CD4-positive, alpha-beta T cell treated with Interleukin-6 at 100 ng/mL for 8 hours (primary cell): ENCODE data around the gene AJAP1.

Experiments
- DNase-seq: peaks from one replicate; pipeline ENCODE4 v3.0.0-alpha.2; 2020; ENCODE audit warnings: mixed read lengths, low spot score

Gene AJAP1

DNA sequence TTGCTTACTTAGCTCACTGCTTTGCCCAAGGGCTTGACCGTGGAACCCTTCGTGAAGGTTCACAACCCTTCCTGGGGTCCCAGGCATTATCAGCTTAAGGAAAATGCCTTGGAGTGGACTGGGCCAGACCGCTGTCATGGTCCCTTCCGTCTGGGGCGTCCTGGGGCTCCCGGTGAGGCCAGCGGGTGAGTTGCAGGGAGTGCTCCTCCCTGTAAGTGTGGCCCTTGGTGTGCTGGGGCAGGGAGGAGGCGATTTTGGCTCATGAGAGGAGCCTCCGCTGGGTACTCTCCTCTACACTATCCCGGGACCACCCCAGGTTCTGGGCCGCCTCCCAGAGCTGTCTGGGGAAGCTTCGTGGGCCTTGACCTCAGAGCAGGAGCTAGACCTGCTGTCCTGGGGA, 48.1 kb downstream of the AJAP1 start:
- DNase-seq: no peak

GRCh38 chr1:4702932-4703331, 48.5 kb downstream of the AJAP1 start:
- no peak for DNase-seq

DNA sequence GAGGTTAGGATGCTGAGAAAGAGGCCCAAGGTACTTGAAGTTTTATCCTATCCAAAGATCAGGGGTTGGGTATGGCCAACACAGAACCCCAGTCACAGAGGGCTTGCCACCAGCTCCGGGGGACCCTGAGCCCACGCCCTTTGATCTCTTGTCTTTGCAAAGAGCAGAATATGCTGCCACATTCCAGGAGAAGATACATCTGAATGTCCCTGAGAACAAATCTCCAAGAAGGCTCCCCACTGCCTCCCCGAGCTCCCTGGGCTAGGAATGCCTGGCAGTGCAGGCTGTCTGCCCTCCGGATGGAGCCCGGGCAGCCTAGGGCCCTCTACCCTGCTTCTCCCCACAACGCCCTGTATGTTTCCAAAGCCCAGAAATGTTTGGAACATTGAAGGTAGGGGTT, 49.2 kb downstream of the AJAP1 start:
- DNase-seq: no peak

DNA sequence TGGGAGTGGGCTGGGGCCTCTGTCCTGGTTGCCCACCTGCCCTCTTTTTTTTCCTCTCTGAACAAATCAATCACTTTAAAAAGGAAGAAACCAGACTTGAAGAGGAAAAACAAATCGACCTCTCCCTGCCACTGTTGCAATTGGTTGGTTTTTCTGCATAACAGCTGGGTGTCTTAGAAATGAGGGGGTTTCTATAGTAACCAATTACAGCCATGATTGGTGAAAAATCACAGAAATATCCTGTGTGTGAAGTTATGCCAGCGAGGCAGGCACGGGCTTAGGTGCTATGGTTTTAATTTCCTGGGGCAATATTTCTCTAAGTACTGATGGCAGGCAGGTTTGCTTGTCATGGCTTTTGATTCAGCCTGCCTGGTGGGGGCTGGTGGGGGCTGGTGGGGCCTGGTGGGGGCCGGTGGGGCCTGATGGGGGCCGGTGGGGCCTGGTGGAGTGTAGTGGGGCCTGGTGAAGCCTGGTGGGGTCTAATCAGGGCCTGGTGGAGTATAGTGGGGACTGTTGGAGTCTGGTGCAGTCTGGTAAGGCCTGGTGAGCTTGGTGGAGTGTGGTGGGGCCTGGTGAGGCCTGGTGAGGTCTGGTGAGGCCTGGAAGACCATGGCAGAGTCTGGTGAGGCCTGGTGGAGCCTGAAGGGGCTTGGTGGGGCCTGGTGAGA, 54.6 kb downstream of the AJAP1 start:
- no peak for DNase-seq

DNA sequence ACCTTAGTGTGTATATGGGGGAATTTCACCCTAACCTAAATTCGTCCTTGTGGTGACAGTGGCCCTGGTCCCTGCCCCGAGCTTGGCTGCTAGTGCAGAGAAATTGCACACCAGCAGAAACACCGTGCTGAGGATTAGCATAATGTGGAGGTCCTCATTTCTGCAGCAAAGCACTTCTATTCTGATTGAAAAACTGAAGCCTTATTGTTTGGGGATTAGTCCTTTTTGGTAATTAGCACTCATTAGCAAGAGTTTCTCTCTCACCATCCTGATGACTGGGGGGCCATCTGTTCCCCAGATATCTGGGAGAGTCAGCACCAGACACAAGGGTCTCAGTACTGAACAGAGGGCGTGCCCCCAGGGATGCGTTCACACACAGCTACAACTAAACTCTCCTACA, 55.2 kb downstream of the AJAP1 start:
- no peak for DNase-seq

DNA sequence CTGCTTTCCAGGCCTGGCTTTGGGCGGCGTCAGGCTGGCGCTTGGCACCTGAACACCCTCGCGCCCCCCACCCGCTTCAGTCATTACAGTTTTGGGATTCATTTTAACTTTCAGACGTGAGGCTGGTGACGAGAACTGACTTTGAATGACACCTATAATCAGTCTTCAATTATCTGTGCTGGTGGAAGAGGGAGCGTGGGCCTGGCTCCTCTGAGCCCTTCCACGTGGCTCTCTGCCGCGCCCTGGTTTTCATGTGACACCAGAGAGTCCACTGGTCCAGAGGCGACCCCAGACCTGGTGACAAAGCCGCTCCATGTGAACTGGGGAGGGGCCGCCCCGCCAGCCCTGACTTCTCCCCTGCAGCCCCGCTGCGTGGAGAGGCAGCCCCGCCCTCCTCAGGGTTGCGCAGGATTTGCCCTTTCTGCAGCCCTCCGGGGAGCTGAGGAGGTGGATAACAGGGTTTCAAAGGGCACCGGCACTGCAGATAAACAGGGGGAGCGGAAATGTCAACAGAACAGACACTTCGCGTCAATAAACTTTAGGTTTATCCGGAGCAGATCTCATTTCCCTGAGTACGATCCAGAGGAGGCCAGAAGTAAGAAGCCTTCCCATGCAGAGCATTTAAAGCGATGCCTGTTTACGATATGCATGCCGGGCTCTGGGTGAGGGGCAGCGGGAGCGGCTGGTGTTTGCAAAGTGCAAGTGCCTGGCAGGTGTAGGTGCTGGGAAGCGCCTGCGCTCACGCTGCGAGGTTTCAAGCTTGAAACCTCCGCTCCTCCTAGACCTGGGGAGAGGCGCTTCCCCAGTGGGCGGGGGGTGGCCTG, 56.4 kb downstream of the AJAP1 start:
- DNase-seq: no peak

DNA sequence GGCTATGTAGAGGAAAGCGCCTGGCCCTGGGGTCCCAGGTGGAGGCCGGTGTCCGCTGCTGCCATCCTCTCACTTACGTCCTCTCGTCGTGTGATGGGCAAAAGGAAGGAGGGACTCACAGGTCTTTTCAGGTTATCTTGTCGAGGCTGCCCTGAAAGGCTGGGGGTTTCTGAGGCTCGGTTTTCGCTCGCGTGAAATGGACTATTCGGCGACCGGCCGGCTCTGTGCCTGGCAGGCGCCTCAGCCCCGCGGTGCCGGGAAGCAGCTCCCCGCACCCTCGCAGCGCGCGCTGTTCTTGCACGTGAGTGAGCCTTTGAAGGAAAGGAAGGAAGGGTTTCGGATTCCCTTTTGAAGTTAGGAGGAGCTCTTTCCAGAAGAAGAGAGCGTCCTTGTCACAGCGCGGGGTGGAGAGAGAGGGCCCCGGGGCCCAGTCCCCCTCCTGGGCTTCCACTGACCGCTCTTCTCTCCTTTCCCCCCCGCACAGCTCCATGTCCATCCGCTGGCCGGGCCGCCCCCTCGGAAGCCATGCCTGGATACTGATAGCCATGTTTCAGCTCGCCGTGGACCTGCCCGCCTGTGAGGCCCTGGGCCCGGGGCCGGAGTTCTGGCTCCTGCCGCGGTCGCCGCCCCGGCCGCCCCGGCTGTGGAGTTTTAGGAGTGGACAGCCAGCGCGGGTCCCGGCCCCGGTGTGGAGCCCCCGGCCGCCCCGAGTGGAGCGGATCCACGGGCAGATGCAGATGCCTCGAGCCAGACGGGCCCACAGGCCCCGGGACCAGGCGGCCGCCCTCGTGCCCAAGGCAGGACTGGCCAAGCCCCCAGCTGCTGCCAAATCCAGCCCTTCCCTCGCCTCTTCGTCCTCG, 57.2 kb downstream of the AJAP1 start:
- no peak for DNase-seq

DNA sequence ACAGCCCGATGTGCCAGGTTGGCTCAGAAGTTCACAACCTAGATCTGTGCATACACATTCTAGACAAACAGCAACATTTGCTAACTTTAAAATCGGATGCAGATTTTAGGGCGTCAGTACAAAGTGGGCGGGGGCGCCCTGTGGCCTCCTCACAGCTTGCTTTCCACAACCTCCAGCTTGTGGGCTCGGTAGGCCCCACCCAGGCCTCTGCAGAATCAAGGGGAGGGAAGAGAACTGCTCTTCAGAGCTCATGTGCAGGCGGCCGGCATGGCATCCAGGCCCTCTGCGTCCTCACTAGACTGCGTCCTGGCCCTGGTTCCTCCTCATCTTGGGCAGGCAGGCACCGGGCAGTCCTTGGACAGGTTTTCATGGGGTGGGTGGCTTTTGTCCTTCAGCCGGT, 59.3 kb downstream of the AJAP1 start:
- no peak for DNase-seq

GRCh38 chr1:4716406-4716805, 62.0 kb downstream of the AJAP1 start:
- no peak for DNase-seq

GRCh38 chr1:4718071-4718470, 63.7 kb downstream of the AJAP1 start:
- DNase-seq: no peak

GRCh38 chr1:4723106-4723505, 68.7 kb downstream of the AJAP1 start:
- no peak for DNase-seq

- DNase-seq: no peak
Observed at GRCh38 chr1:4724001-4724400, 69.6 kb downstream of the AJAP1 start.

- DNase-seq: no peak
Observed at GRCh38 chr1:4724695-4725250, 70.4 kb downstream of the AJAP1 start.

GRCh38 chr1:4725416-4725815, 71.0 kb downstream of the AJAP1 start:
- DNase-seq: no peak

DNA sequence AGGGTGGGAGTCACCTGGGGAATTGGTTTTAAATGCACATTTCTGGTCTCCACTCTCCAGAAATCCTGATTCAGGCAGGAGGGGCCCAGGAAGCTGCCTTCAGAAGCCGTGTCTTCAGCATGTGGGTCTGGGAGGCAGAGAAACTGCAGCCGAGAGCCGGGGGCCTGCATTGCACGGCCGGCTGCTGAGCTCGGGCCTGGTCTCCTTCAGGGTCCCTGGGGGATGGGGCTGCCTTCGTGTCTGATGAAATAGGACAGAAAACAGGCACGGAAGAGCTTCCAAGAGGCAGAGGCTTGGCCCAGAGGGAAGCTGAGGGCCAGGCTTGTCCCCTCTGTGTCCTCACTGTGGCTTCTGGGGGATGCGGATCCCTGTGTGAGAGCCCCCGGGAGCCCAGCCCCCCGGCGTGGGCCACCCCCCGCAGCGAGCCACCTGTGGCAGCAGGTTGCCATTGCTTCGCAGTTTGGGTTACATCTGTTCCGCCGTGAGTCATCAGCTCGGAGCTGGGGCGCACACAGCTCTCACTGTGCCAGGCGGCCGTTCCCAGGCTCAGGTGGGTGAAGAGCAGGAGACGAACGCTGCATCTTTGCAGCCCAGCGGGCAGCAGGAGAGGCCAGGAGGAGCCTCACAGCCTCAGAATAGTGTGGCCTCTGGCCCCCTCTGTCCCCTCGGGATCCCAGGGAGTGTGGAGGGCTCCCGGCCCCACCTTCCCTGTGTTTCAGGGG, 72.4 kb downstream of the AJAP1 start:
- DNase-seq: no peak

DNA sequence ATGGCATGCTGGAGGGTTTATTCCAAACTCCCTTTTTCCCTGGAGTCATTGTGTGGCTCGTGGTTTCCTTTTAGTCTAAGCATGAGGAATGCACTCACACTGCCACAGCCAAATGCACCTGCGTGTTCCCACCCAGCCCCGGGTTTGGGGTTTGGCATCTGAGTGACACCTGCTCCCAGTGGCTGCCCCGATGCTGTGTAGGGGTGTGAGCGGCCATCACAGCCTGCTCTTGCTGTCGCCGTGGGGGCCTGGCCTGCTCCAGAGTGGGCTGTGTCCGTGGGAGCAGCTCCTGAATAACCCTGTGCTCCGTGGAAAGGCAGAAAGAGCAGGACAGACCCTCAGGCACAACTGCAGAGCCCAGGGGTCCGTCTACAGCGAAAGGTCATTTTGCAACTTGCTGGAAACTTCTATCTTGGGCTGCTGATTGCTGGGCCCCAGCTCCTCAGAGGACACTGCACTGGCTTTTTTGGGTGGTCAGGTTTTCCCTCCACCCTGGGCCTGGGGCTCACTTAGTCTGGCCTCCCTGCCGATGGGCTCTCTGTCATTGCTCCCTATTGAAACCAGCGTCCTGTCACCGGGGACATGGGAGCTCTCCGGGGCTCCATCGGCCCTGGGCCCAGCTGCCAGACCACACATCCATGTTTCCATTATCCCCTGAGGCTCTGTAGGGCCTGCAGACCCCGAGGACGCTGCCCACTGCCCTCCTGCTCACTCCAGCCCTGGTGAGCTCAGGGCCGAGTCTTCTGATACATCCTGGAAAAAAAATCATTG, 74.1 kb downstream of the AJAP1 start:
- no peak for DNase-seq

DNA sequence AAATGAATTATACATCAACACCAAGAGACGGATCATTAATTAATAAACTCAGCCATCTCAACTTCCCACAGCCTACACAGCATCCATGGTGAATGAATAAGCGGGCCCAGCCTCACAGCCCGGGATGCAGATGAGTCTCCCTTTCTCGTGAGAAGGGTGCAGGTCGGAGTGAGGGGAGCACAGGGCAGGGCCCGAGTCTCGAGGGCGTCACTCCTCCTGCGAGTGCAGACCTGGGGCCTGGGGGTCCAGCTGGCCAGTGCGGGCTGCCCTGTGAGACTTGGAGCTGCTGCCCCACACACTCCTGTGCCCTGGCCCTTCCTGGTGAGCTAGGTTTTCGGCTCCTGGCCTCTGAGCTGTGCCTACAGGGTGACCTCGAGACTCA, 74.7 kb downstream of the AJAP1 start:
- DNase-seq: no peak

- DNase-seq: no peak
Observed at GRCh38 chr1:4730078-4730477, 75.7 kb downstream of the AJAP1 start.

DNA sequence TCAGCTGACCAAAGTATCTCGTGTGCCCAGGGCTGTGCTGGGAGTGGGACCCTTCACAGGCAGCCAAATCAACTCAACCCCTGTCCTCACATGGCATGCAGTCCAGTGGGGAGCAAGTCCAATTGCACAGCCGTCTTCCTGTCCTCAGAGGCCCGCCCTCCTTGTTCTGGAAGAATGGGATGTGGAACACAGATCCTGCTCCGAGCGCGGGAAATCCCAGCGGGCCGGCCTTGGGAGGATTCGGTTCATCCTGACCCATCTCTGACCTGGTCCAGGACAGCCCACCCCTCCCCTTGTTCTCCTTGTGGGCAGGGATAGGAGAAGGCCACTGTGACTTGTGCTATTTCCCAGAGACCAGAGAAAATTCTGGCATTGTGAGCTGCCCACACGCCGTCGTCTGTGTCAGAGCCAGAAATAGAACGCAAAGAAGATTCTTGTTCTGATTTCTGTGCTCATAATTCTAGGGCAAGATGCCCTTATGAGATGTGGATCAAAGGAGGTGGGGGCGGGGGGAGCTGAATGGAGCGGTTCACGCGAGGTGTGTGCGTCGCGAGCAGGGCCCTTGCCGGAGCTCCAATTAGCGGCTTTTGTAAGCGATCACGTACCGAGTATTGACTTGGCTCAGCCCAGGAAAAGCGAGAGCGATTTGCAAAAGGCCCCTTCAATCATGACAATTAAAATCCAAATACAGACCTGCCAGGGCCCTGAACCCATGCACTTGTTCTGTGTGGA, 79.2 kb downstream of the AJAP1 start:
- DNase-seq: no peak

GRCh38 chr1:4734219-4734618, 79.8 kb downstream of the AJAP1 start:
- DNase-seq: no peak
